ENCODE measurements around the gene C1orf216. TPM values are rescaled to one million over a fixed set of nuclear protein-coding genes. Genes with fewer than 3 reads are reported as not detected.

Gene C1orf216
- 12.5 to 13.9 TPM (median 13.9 TPM) in 5 replicates for total RNA-seq (2022; extraction: Qiagen RNA extraction)

GRCh38 chr1:35718492-35719336 lies at the start of gene C1orf216:
C1orf216 (minus strand) TSS chr1:35718884; CDS start chr1:35716321, 2,563 bp downstream.

Other genes with a start within 250 kb of the C1orf216 start
- gene KIAA0319L, start 161.5 kb downstream of the C1orf216 start, total RNA-seq (2022; extraction: Qiagen RNA extraction), result 13.8 to 16.8 TPM (median 15.9 TPM) in 5 replicates
- gene NCDN, start 161.1 kb downstream of the C1orf216 start, total RNA-seq (2022; extraction: Qiagen RNA extraction), result 12.9 to 20.1 TPM (median 18.6 TPM) in 5 replicates
- gene TFAP2E, start 145.6 kb downstream of the C1orf216 start, total RNA-seq (2022; extraction: Qiagen RNA extraction), result 0.47 to 0.80 TPM (median 0.65 TPM) in 5 replicates
- gene PSMB2, start 77.4 kb downstream of the C1orf216 start, total RNA-seq (2022; extraction: Qiagen RNA extraction), result 80.2 to 115 TPM (median 108 TPM) in 5 replicates
- 11.2 to 14.2 TPM (median 12.5 TPM) in 5 replicates for gene CLSPN, start 51.1 kb upstream of the C1orf216 start, total RNA-seq (2022; extraction: Qiagen RNA extraction)
- gene AGO4, start 89.1 kb upstream of the C1orf216 start, total RNA-seq (2022; extraction: Qiagen RNA extraction), result 2.3 to 6.1 TPM (median 4.3 TPM) in 5 replicates
- 3.1 to 6.3 TPM (median 5.8 TPM) in 5 replicates for gene AGO1, start 164.3 kb upstream of the C1orf216 start, total RNA-seq (2022; extraction: Qiagen RNA extraction)
- gene AGO3, start 212.2 kb upstream of the C1orf216 start, total RNA-seq (2022; extraction: Qiagen RNA extraction), result 6.3 to 8.4 TPM (median 7.6 TPM) in 5 replicates